GM18858 (cell line): ENCODE results near the gene TPGS1.
"Not testable (repeated sequence)": the region's sequence is repeated elsewhere in the genome, so short reads cannot be mapped to it uniquely, and the experiment has no call there.

Experiments
- ATAC-seq: cut with Tn5 transposase; IDR thresholded peaks from one replicate; pipeline ENCODE4 v1.9.1; 2021; ENCODE audit not compliant: unreplicated experiment

TPGS1 gene

GRCh38 chr19:475360-475759 lies 31.9 kb upstream of the TPGS1 start:
- ATAC-seq = no peak

- ATAC-seq = no peak
Measured at GRCh38 chr19:478236-478903, 28.9 kb upstream of the TPGS1 start.

- ATAC-seq = no peak
Measured at GRCh38 chr19:478976-479375, 28.3 kb upstream of the TPGS1 start.

- no peak for ATAC-seq
Measured at GRCh38 chr19:480016-480855, 27.1 kb upstream of the TPGS1 start.

GRCh38 chr19:481100-481499 lies 26.2 kb upstream of the TPGS1 start:
- not testable (repeated sequence) for ATAC-seq

- ATAC-seq = no peak
Measured at GRCh38 chr19:482186-483041, 24.9 kb upstream of the TPGS1 start.

- no peak for ATAC-seq
Measured at GRCh38 chr19:483332-484072, 23.8 kb upstream of the TPGS1 start.

GRCh38 chr19:484494-484893 lies 22.8 kb upstream of the TPGS1 start:
- ATAC-seq = no peak

- no peak for ATAC-seq
Measured at GRCh38 chr19:485077-485476, 22.2 kb upstream of the TPGS1 start.

GRCh38 chr19:485583-486236 lies 21.6 kb upstream of the TPGS1 start:
- no peak for ATAC-seq

GRCh38 chr19:488505-489417 lies 18.5 kb upstream of the TPGS1 start:
- peak; percentile 73 for ATAC-seq

GRCh38 chr19:489418-490196 lies 17.7 kb upstream of the TPGS1 start:
- ATAC-seq = no peak

GRCh38 chr19:491146-491741 lies 16.1 kb upstream of the TPGS1 start:
- no peak for ATAC-seq

GRCh38 chr19:492091-492531 lies 15.2 kb upstream of the TPGS1 start:
- ATAC-seq = no peak

- ATAC-seq = no peak
Measured at GRCh38 chr19:493391-494170, 13.7 kb upstream of the TPGS1 start.

GRCh38 chr19:494171-495080 lies 12.9 kb upstream of the TPGS1 start:
- ATAC-seq = no peak
